ENCODE measurements around the gene RPS18. TPM values are rescaled to one million over a fixed set of nuclear protein-coding genes. Genes with fewer than 3 reads are reported as not detected.

The RPS18 gene
- total and polyA plus RNA-seq, 9 donors, result 4,177 to 11,953 (median 5,981) TPM

DNA sequence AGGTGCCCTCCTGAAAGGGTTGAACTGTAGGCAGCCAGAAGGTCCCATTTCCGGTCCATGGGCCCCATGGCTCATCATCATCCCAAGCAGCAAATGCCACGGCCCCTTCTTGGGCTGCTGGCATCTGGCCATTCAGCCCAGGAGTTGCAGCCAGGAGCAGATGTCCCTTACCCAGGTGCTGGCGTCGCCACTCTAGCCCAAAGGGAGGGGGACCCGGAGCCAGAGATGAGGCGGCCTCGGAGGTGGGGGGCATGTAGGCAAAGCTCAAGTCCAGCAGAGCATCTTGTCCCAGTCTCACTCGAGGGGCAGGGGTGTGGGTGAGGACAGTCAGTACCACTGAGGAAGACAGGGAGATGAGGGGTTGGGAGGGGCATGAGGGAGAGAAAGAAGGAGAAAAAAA, 33.2 kb downstream of the RPS18 start:
- Histone ChIP-seq H3K36me3 (no peaks in the 10 kb centered on the region), H3K4me3 (no peak overlapping the region), H3K4me1 (ENCODE audit: insufficient read depth) (peaks cover 1% of the 10 kb centered on the region), H3K27me3 (no peaks in the 10 kb centered on the region), H3K27ac (no peak overlapping the region), H3K9me3 (no peaks in the 10 kb centered on the region)
- intact Hi-C loops (cut with DNase I), result no loop called here
- 79 to 86% (median 85%) methylated on average over 8 of the region's 8 CpGs for WGBS, 3 donors
- no peak for TF ChIP-seq EP300 (IDR thresholded peaks at IDR 0.05)
- no peak for TF ChIP-seq POLR2A (IDR thresholded peaks at IDR 0.05)
- no peak for TF ChIP-seq CTCF (IDR thresholded peaks at IDR 0.05)
- DNase-seq, result no peak

- no peaks in the 10 kb centered on the region for H3K4me1 ChIP-seq (ENCODE audit: insufficient read depth)
- intact Hi-C loops (cut with DNase I), result no loop called here
- H3K9me3 ChIP-seq, result no peaks in the 10 kb centered on the region
- H3K27ac ChIP-seq, result no peak overlapping the region
- H3K4me3 ChIP-seq, result no peak overlapping the region
- TF ChIP-seq POLR2A (IDR thresholded peaks at IDR 0.05), result no peak
- no peak for TF ChIP-seq CTCF (IDR thresholded peaks at IDR 0.05)
- TF ChIP-seq EP300 (IDR thresholded peaks at IDR 0.05), result no peak
- H3K36me3 ChIP-seq, result no peaks in the 10 kb centered on the region
- 76 to 84% (median 78%) methylated on average over 4 of the region's 4 CpGs for WGBS, 3 donors
- DNase-seq, result no peak
- H3K27me3 ChIP-seq, result no peaks in the 10 kb centered on the region
Observed at GRCh38 chr6:33306356-33306755, 34.5 kb downstream of the RPS18 start.

DNA sequence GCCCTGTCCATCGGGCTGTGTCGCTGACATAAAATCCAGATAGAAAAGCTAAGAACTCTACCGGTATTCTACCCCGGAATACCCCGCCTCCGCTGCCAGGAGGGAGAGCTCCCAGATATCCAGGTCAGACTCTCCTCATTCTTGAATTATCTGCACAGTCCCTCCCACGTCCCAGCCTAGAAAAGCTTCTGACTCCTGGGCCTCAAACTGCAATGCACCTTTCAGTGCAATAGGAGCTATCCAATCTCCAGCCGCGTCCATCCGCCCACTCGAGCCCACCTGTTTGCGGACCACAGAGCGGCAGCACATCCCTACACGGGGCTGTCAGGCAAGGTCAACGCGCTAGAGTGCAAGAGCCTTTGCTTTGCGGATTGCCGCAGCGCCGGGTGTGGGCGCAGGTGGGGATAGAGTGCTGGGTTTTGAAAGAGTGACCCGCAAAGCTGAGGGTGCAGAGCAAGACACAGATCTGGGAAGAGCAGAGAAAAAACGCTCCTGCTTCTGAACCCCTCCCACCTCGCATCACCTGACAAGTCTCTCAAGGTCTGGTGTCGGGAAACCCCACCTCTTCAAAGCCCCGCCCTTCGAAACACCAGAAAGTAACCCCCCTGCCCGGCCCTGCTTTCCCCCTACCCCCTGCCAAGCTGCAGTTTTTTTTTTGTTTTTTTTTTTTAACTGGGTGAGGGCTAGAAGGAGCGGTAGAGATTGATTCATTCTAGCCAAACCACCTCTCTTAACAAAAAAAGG, 40.7 kb downstream of the RPS18 start:
- TF ChIP-seq CTCF (IDR thresholded peaks at IDR 0.05) (no peak), POLR2A (IDR thresholded peaks at IDR 0.05) (no peak), EP300 (IDR thresholded peaks at IDR 0.05) (no peak)
- 2 to 3% (median 2%) methylated on average over 28 to 29 of the region's 29 CpGs for WGBS, 3 donors
- H3K4me3 ChIP-seq, result peak overlapping the region; percentile 64
- intact Hi-C loops (cut with DNase I), result loop anchor here in 2 of 4 donors (10.0 kb wide), 2 partner anchors 102 to 112 kb away; partner anchors contain the start of genes CUTA (in 1 of the 2), PHF1 (in 1 of the 2) and SYNGAP1 (in 1 of the 2)
- H3K36me3 ChIP-seq, result no peaks in the 10 kb centered on the region
- no peaks in the 10 kb centered on the region for H3K9me3 ChIP-seq
- H3K4me1 ChIP-seq (ENCODE audit: insufficient read depth), result peaks cover 8% of the 10 kb centered on the region
- peak; percentile 66 to 78 (median 71) for DNase-seq
- H3K27ac ChIP-seq, result peak overlapping the region; percentile 93 to 96
- H3K27me3 ChIP-seq, result no peaks in the 10 kb centered on the region

- Histone ChIP-seq H3K4me1 (ENCODE audit: insufficient read depth) (peaks cover 8% of the 10 kb centered on the region), H3K4me3 (peak overlapping the region; percentile 64), H3K36me3 (no peaks in the 10 kb centered on the region), H3K9me3 (no peaks in the 10 kb centered on the region), H3K27ac (peak overlapping the region; percentile 93 to 96), H3K27me3 (no peaks in the 10 kb centered on the region)
- DNase-seq, result peak in 4 of 5 donors; percentile 40 to 70 (median 60)
- intact Hi-C loops (cut with DNase I), result loop anchor here in 2 of 4 donors (10.0 kb wide), 2 partner anchors 102 to 112 kb away; partner anchors contain the start of genes CUTA (in 1 of the 2), PHF1 (in 1 of the 2) and SYNGAP1 (in 1 of the 2)
- TF ChIP-seq POLR2A (IDR thresholded peaks at IDR 0.05), result no peak
- TF ChIP-seq EP300 (IDR thresholded peaks at IDR 0.05), result no peak
- TF ChIP-seq CTCF (IDR thresholded peaks at IDR 0.05), result no peak
- 1% methylated on average over 27 to 33 of the region's 33 CpGs for WGBS, 3 donors
Observed at GRCh38 chr6:33313105-33313708, 41.3 kb downstream of the RPS18 start.

All from ovary (tissue), 9 donors.